OCI-LY7 (cell line): Measurements from ENCODE around the gene AKAP10. TPM values are rescaled to one million over a fixed set of nuclear protein-coding genes. Genes with fewer than 3 reads are reported as not detected.

Source experiments
- BruUV-seq: library from RNA; stranded (reverse); fragments of 400-500 nt; replicated peaks from 2 replicates; lab custom pipeline; 2021; lab: Mats Ljungman, UMichigan
- CTCF ChIA-PET: fragments of 300-600 bp; sonication (Branson Sonifier 250); formaldehyde crosslinking; loops from one replicate; lab custom pipeline; 2022; ENCODE audit warnings: antibody characterized with exemption; ENCODE audit not compliant: unreplicated experiment; lab: Charles Lee
- POLR2A ChIA-PET: fragments of 300-600 bp; sonication (Branson Sonifier 250); formaldehyde crosslinking; loops from one replicate; lab custom pipeline; 2022; ENCODE audit warnings: antibody characterized with exemption; lab: Charles Lee
- DNase-seq: peaks from one replicate; pipeline ENCODE4 v3.0.0-alpha.2; 2015; ENCODE audit warnings: low spot score
- H2AFZ ChIP-seq: fragments of 200-600 bp; sonication (generic), shearing (Covaris generic); 2 replicates; pipeline ENCODE4 v1.6.1; 2014; ENCODE audit warnings: mild to moderate bottlenecking, antibody characterized with exemption, low read length, moderate library complexity
- H3K27ac ChIP-seq: fragments of 200-600 bp; sonication (generic); 2 replicates; pipeline ENCODE4 v1.5.1; 2014; ENCODE audit warnings: mixed run types, low read depth, mild to moderate bottlenecking, moderate library complexity, low read length, inconsistent platforms; ENCODE audit not compliant: poor library complexity, severe bottlenecking
- H3K36me3 ChIP-seq: fragments of 200-600 bp; sonication (generic); 2 replicates; pipeline ENCODE4 v1.6.1; 2014; ENCODE audit warnings: mild to moderate bottlenecking, antibody characterized with exemption, low read length, moderate library complexity, mixed read lengths; ENCODE audit not compliant: insufficient read depth
- H3K4me1 ChIP-seq: fragments of 200-600 bp; sonication (generic); 2 replicates; pipeline ENCODE4 v1.5.1; 2014; ENCODE audit warnings: mild to moderate bottlenecking, low read length; ENCODE audit not compliant: insufficient read depth, poor library complexity, severe bottlenecking
- H3K4me2 ChIP-seq: fragments of 200-600 bp; sonication (generic); 2 replicates; pipeline ENCODE4 v1.6.1; 2014; ENCODE audit warnings: mild to moderate bottlenecking, low read length
- H3K4me3 ChIP-seq: fragments of 200-600 bp; sonication (generic); 2 replicates; pipeline ENCODE4 v1.5.1; 2014; ENCODE audit warnings: mild to moderate bottlenecking, low read depth, low read length; ENCODE audit not compliant: poor library complexity, severe bottlenecking
- H3K79me2 ChIP-seq: fragments of 200-600 bp; sonication (generic); 2 replicates; pipeline ENCODE4 v1.6.1; 2016; ENCODE audit warnings: low read depth, mild to moderate bottlenecking, low read length, moderate library complexity, mixed read lengths; ENCODE audit not compliant: insufficient read depth
- H3K9me2 ChIP-seq: fragments of 200-600 bp; sonication (generic); 2 replicates; pipeline ENCODE4 v1.6.1; 2016; ENCODE audit warnings: mild to moderate bottlenecking, low read length, mixed read lengths; ENCODE audit not compliant: insufficient read depth
- H3K9me3 ChIP-seq: fragments of 200-600 bp; sonication (generic); 2 replicates; pipeline ENCODE4 v1.6.1; 2014; ENCODE audit warnings: mild to moderate bottlenecking, mixed run types, low read length, mixed read lengths
- H4K20me1 ChIP-seq: fragments of 200-600 bp; sonication (generic); 2 replicates; pipeline ENCODE4 v1.6.1; 2014; ENCODE audit warnings: mild to moderate bottlenecking, antibody characterized with exemption, low read length, moderate library complexity, mixed read lengths; ENCODE audit not compliant: insufficient read depth
- EZH2phosphoT487 ChIP-seq: fragments of 200-600 bp; sonication (generic); IDR thresholded peaks from 2 replicates; pipeline ENCODE4 v1.6.1; 2018; ENCODE audit warnings: low read depth, borderline replicate concordance, mild to moderate bottlenecking, mixed run types, antibody characterized with exemption, low read length, moderate library complexity, mixed read lengths
- intact Hi-C: fragments of 100-400 bp; cut with micrococcal nuclease; formaldehyde crosslinking; loops from one replicate; pipeline ENCODE4 v1.10.0; 2022; ENCODE audit not compliant: unreplicated experiment
- total RNA-seq, 2 experiments: library from RNA; depleted of rRNA in 1 of 2; stranded (reverse); fragments of >200 nt in 1 of 2; shearing (Covaris generic) in 1 of 2; gene quantifications; 2 replicates each; pipeline ENCODE4 v1.2.3, GENCODE V29; 2014 to 2022
- TF ChIP-seq, protein P1 (sequence below): fragments of 200-600 bp; sonication (generic); conservative IDR thresholded peaks from 2 replicates; pipeline ENCODE4 v1.5.1; 2014; ENCODE audit warnings: mild to moderate bottlenecking, antibody characterized with exemption, low read length, moderate library complexity, mixed read lengths

The AKAP10 gene
- total RNA-seq, 2 experiments from 2014 or later: 20.5 to 35.7 TPM

DNA sequence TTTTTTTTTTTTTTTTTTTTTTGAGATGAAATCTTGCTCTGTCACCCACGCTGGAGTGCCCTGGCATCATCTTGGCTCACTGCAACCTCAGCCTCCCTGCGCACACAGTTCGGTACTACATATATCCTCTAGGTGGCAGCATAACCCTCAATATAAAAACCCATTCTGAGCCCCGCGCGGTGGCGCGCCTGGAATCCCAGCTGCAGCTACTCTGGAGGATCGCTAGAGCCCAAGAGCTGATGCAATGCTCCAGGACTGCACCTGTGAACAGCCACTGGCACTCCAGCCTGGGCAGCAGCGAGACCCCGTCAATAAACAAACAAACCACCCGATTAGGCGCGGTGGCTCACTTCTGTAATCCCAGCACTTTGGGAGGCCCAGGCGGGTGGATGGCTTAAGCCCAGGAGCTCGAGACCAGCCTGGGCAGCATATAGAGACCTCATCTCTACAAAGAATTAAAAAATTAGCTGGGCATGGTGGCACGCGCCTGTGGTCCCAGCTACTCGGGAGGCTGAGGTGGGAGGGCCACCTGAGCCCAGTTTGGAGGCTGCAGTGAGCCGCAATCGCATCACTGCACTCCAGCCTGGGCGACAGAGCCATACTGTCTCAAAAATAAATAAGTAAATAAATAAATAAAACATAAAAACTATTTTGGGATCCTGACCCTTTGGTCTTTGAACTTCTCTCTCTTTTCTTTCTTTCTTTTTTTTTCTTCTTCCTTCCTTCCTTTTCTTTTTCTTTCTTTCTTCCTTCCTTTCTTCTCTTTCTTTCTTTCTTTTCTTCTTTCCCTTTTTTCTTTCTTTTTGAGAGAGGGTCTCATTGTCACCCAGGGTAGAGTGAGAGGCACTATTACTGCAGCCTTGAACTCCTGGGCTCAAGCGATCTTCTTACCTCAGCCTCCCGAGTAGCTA is 15.4 kb upstream of the AKAP10 start:
- intact Hi-C loops: loop anchor here (1.0 kb wide), 2 partner anchors 16 to 123 kb away; partner anchors contain the start of gene SPECC1
- POLR2A ChIA-PET: interaction anchor here (0.6 to 0.7 kb wide), 2 partner anchors 129 to 752 kb away, joined by 3 to 9 read pairs; no protein-coding TSS in a partner anchor
- Histone ChIP-seq H3K9me2 (no peaks in the 10 kb centered on the region), H2AFZ (peak overlapping the region; percentile 49; the same call in 1 of the 2 replicates), H3K4me1 (peaks cover 5% of the 10 kb centered on the region), H3K4me3 (peak overlapping the region; percentile 34), H3K9me3 (no peaks in the 10 kb centered on the region), H3K4me2 (peak overlapping the region; percentile 50), H4K20me1 (no peaks in the 10 kb centered on the region), H3K36me3 (no peaks in the 10 kb centered on the region), H3K79me2 (no peaks in the 10 kb centered on the region), H3K27ac (no peak overlapping the region)
- DNase-seq: peak; percentile 92
- CTCF ChIA-PET: interaction anchor here (0.6 kb wide), 1 partner anchor 45 kb away, joined by 4 read pairs; no protein-coding TSS in a partner anchor
- BruUV-seq: no TSS peak
- TF ChIP-seq, protein P1, sequence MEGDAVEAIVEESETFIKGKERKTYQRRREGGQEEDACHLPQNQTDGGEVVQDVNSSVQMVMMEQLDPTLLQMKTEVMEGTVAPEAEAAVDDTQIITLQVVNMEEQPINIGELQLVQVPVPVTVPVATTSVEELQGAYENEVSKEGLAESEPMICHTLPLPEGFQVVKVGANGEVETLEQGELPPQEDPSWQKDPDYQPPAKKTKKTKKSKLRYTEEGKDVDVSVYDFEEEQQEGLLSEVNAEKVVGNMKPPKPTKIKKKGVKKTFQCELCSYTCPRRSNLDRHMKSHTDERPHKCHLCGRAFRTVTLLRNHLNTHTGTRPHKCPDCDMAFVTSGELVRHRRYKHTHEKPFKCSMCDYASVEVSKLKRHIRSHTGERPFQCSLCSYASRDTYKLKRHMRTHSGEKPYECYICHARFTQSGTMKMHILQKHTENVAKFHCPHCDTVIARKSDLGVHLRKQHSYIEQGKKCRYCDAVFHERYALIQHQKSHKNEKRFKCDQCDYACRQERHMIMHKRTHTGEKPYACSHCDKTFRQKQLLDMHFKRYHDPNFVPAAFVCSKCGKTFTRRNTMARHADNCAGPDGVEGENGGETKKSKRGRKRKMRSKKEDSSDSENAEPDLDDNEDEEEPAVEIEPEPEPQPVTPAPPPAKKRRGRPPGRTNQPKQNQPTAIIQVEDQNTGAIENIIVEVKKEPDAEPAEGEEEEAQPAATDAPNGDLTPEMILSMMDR: peak; percentile 80
- TF ChIP-seq EZH2phosphoT487: no peak

DNA sequence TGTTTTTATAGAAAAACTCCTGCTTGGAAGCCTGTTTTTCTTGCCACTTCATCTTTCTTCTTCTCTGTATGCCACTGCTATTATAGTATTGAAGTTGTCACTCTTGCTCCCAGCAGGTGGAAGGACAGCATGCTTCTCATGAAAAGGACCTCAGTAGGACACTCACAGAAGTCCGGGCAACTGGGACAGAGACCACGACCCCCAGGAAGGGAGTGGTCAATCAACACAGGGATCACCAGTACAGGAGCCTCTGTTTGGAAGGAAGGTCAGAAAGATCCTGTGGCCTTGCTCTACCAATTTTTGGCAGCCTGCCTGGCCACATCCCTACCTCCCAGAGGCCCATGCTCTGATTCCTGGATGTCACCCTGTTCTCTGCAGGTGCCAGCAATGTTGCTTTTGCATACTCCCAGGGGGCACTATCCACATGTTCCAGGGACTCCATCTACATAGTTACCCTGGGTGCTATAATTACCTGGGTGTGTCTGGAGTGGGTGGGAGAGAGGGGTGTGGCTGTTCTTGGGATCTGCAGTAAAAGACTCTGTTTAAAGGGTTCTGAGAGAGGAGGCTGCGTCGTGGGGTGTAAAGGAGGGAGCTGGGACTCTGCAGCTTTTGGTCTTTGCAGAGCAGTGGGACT is 13.7 kb upstream of the AKAP10 start:
- Histone ChIP-seq H4K20me1 (no peaks in the 10 kb centered on the region), H3K4me2 (no peak overlapping the region), H3K36me3 (no peaks in the 10 kb centered on the region), H3K27ac (no peak overlapping the region), H3K4me3 (no peak overlapping the region), H3K4me1 (peaks cover 5% of the 10 kb centered on the region), H3K9me3 (no peaks in the 10 kb centered on the region), H2AFZ (no peak overlapping the region), H3K9me2 (no peaks in the 10 kb centered on the region), H3K79me2 (no peaks in the 10 kb centered on the region)
- BruUV-seq: no TSS peak
- no peak for TF ChIP-seq EZH2phosphoT487
- TF ChIP-seq, protein P1: no peak
- POLR2A ChIA-PET: no interaction called here
- intact Hi-C loops: no loop called here
- CTCF ChIA-PET: no interaction called here
- DNase-seq: no peak
